Measurements from ENCODE around the gene RBM10. TPM values are rescaled to one million over a fixed set of nuclear protein-coding genes. Genes with fewer than 3 reads are reported as not detected.

Gene RBM10
- total and polyA plus RNA-seq, 3 experiments from 2014 or later, result 37.8 to 74.8 (median 74.5) TPM

GRCh38 chrX:47214435-47215077 is 69.5 kb downstream of the RBM10 start:
- H3K27me3 Mint-ChIP-seq, result peaks cover 0 to 2% of the 10 kb centered on the region in 2 donors
- Histone ChIP-seq H3K9me3 (ENCODE audit: low read length) (no peaks in the 10 kb centered on the region), H3K36me3 (ENCODE audit: insufficient read depth, low read length) (peaks cover 43% of the 10 kb centered on the region), H3K4me3 (ENCODE audit: low read length) (no peak overlapping the region), H3K27ac (ENCODE audit: low read depth, low read length) (no peak overlapping the region), H3K4me1 (ENCODE audit: insufficient read depth, low read length) (peaks cover 8% of the 10 kb centered on the region), H3K27me3 (ENCODE audit: insufficient read depth, low read length, poor library complexity, severe bottlenecking) (no peaks in the 10 kb centered on the region)
- no peaks in the 10 kb centered on the region for H3K9me3 Mint-ChIP-seq
- DNase-seq, result no peak
- H3K36me3 Mint-ChIP-seq, result peaks cover 15 to 74% (median 22%) of the 10 kb centered on the region in 3 donors
- H3K27ac Mint-ChIP-seq, result peak overlapping the region in 2 of 8 donors; percentile 6 to 7
- H3K4me3 Mint-ChIP-seq, result no peak overlapping the region
- POLR2A ChIA-PET, result no interaction called here
- CTCF ChIA-PET, result no interaction called here
- H3K4me1 Mint-ChIP-seq, result peaks cover 18 to 22% (median 21%) of the 10 kb centered on the region in 3 donors

GRCh38 chrX:47215291-47215900 is 70.4 kb downstream of the RBM10 start:
- Mint-ChIP-seq H3K27ac (peak overlapping the region in 6 of 8 donors; percentile 58 to 99 (median 77)), H3K27me3 (peaks cover 0 to 2% of the 10 kb centered on the region in 2 donors), H3K4me1 (peaks cover 26 to 30% (median 29%) of the 10 kb centered on the region in 3 donors), H3K4me3 (no peak overlapping the region), H3K36me3 (peaks cover 15 to 65% (median 22%) of the 10 kb centered on the region in 3 donors), H3K9me3 (no peaks in the 10 kb centered on the region)
- Histone ChIP-seq H3K27me3 (ENCODE audit: insufficient read depth, low read length, poor library complexity, severe bottlenecking) (no peaks in the 10 kb centered on the region), H3K4me1 (ENCODE audit: insufficient read depth, low read length) (peaks cover 17% of the 10 kb centered on the region), H3K9me3 (ENCODE audit: low read length) (no peaks in the 10 kb centered on the region), H3K27ac (ENCODE audit: low read depth, low read length) (no peak overlapping the region), H3K4me3 (ENCODE audit: low read length) (no peak overlapping the region), H3K36me3 (ENCODE audit: insufficient read depth, low read length) (peaks cover 38% of the 10 kb centered on the region)
- CTCF ChIA-PET, result interaction anchor here (1.0 kb wide), 1 partner anchor 169 kb away, joined by 4 read pairs; no protein-coding TSS in a partner anchor
- POLR2A ChIA-PET, result no interaction called here
- no peak for DNase-seq

- no peak overlapping the region for H3K27ac ChIP-seq (ENCODE audit: low read depth, low read length)
- POLR2A ChIA-PET, result no interaction called here
- peaks cover 32 to 41% (median 37%) of the 10 kb centered on the region in 3 donors for H3K4me1 Mint-ChIP-seq
Measured at GRCh38 chrX:47216393-47216925, 71.4 kb downstream of the RBM10 start.

GRCh38 chrX:47217121-47217851 is 72.3 kb downstream of the RBM10 start:
- ChIA-PET POLR2A (interaction anchor here (0.6 to 2.8 kb wide), 9 partner anchors 11 to 433 kb away, joined by 3 to 65 read pairs (median 4); partner anchors contain the start of genes NDUFB11, RBM10 and USP11), CTCF (interaction anchor here (0.9 to 1.3 kb wide), 4 partner anchors 26 to 306 kb away, joined by 3 to 4 read pairs (median 3); no protein-coding TSS in a partner anchor)
- H3K4me1 ChIP-seq (ENCODE audit: insufficient read depth, low read length), result peaks cover 20% of the 10 kb centered on the region
- H3K27me3 ChIP-seq (ENCODE audit: insufficient read depth, low read length, poor library complexity, severe bottlenecking), result no peaks in the 10 kb centered on the region
- Mint-ChIP-seq H3K36me3 (peaks cover 7 to 53% (median 12%) of the 10 kb centered on the region in 3 donors), H3K4me1 (peaks cover 36 to 48% (median 37%) of the 10 kb centered on the region in 3 donors), H3K27me3 (peaks cover 0 to 2% of the 10 kb centered on the region in 2 donors), H3K27ac (peak overlapping the region; percentile 96 to 100 (median 99)), H3K4me3 (peak overlapping the region; percentile 89 to 97 (median 96)), H3K9me3 (no peaks in the 10 kb centered on the region)
- H3K4me3 ChIP-seq (ENCODE audit: low read length), result peak overlapping the region; percentile 20
- H3K9me3 ChIP-seq (ENCODE audit: low read length), result no peaks in the 10 kb centered on the region
- peaks cover 19% of the 10 kb centered on the region for H3K36me3 ChIP-seq (ENCODE audit: insufficient read depth, low read length)
- peak overlapping the region; percentile 62 for H3K27ac ChIP-seq (ENCODE audit: low read depth, low read length)
- peak in 1 of 5 donors; percentile 2 for DNase-seq

More at GRCh38 chrX:47216393-47216925, 71.4 kb downstream of the RBM10 start:
- CTCF ChIA-PET, result interaction anchor here (1.0 kb wide), 1 partner anchor 168 kb away, joined by 4 read pairs; no protein-coding TSS in a partner anchor
- H3K4me1 ChIP-seq (ENCODE audit: insufficient read depth, low read length), result peaks cover 20% of the 10 kb centered on the region
- H3K36me3 ChIP-seq (ENCODE audit: insufficient read depth, low read length), result peaks cover 27% of the 10 kb centered on the region
- no peaks in the 10 kb centered on the region for H3K9me3 Mint-ChIP-seq
- H3K36me3 Mint-ChIP-seq, result peaks cover 12 to 59% (median 20%) of the 10 kb centered on the region in 3 donors
- H3K27me3 ChIP-seq (ENCODE audit: insufficient read depth, low read length, poor library complexity, severe bottlenecking), result no peaks in the 10 kb centered on the region
- no peaks in the 10 kb centered on the region for H3K9me3 ChIP-seq (ENCODE audit: low read length)
- H3K27me3 Mint-ChIP-seq, result peaks cover 0 to 2% of the 10 kb centered on the region in 2 donors
- H3K27ac Mint-ChIP-seq, result peak overlapping the region; percentile 96 to 100 (median 99)
- no peak overlapping the region for H3K4me3 ChIP-seq (ENCODE audit: low read length)
- DNase-seq, result no peak
- H3K4me3 Mint-ChIP-seq, result peak overlapping the region in 6 of 7 donors; percentile 66 to 96 (median 94)

DNA sequence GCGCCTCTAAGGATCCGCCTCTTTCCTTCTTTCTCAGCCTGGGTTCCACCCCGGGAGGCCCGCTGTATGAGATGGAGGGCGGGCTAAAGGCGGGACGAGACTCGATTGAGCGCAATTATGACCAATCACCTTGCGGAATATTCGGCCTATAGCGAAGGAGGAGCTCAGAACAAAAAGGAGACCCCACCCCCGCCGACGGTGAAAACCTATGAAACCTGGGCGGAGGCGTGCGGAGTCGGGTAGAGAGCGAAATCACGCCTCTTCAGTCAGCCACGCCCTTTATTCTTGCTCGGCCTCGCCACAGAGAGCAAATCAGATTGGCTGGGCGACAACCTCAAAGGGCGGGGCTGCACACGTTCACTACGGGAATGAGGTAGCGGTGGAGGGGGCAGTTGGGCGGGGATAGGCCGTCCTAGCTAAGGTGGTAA is 72.8 kb downstream of the RBM10 start:
- peaks cover 13% of the 10 kb centered on the region for H3K36me3 ChIP-seq (ENCODE audit: insufficient read depth, low read length)
- H3K4me1 Mint-ChIP-seq, result peaks cover 37 to 48% (median 37%) of the 10 kb centered on the region in 3 donors
- POLR2A ChIA-PET, result interaction anchor here (0.6 to 2.8 kb wide), 10 partner anchors 11 to 433 kb away, joined by 3 to 65 read pairs (median 4); partner anchors contain the start of genes NDUFB11, RBM10 and USP11

DNA sequence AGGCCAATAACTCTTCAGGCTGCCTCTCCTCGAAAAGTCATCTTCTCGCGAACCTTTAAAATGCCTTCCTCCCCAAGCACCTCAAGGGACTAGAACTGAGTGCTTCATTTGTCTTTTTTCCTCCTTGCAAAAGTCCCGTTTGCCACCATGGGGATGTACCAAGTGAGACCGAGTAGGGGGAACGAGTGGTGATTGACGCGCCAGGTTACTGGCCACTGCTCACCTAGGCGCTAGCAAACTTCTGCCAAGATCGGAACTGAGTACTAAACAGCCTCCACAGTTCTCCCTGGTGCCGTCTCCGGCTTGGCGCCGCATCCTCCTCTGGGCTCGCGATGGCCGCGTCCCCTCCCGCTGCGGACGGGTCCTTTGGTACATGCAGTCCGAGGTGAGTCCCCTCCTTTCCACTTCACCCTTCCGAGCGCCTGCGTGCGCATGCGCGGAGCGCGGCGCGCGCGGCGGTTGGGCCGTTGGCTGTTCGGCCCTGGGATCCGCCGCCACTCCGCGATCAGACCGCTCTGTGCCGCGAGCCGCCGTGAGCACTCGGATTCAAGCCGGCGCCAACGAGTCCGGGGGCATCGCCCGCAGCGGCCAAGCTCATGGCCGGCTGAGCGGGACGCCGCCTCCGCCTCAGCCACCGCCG is 73.4 kb downstream of the RBM10 start, which contains the start of gene CDK16:
TSS of gene CDK16 (plus strand) at position 402 of the 640 bp plus-strand sequence. CDS start 4,877 bp downstream, outside the sequence.
- H3K9me3 Mint-ChIP-seq, result no peaks in the 10 kb centered on the region
- H3K4me3 Mint-ChIP-seq, result peak within 1 kb of the TSS; percentile 91 to 97 (median 96)
- CTCF ChIA-PET, result interaction anchor here (0.9 to 1.3 kb wide), 3 partner anchors 27 to 167 kb away, joined by 3 to 4 read pairs (median 3); no protein-coding TSS in a partner anchor
- peak within 1 kb of the TSS; percentile 96 to 100 (median 99) for H3K27ac Mint-ChIP-seq
- DNase-seq, result peak; percentile 55 to 91 (median 85)
- Histone ChIP-seq H3K9me3 (ENCODE audit: low read length) (no peaks in the 10 kb centered on the region), H3K4me3 (ENCODE audit: low read length) (peak within 1 kb of the TSS; percentile 78), H3K36me3 (ENCODE audit: insufficient read depth, low read length) (peaks cover 13% of the 10 kb centered on the region), H3K27me3 (ENCODE audit: insufficient read depth, low read length, poor library complexity, severe bottlenecking) (no peaks in the 10 kb centered on the region), H3K27ac (ENCODE audit: low read depth, low read length) (peak within 1 kb of the TSS; percentile 93), H3K4me1 (ENCODE audit: insufficient read depth, low read length) (peaks cover 20% of the 10 kb centered on the region)
- H3K27me3 Mint-ChIP-seq, result peaks cover 0 to 2% of the 10 kb centered on the region in 2 donors
- peaks cover 37 to 48% (median 37%) of the 10 kb centered on the region in 3 donors for H3K4me1 Mint-ChIP-seq
- POLR2A ChIA-PET, result interaction anchor here (0.9 to 2.8 kb wide), 9 partner anchors 10 to 166 kb away, joined by 3 to 65 read pairs (median 4); partner anchors contain the start of genes NDUFB11, RBM10 and USP11
- peaks cover 4 to 51% (median 8%) of the 10 kb centered on the region in 3 donors for H3K36me3 Mint-ChIP-seq

More for the DNA sequence above, 72.8 kb downstream of the RBM10 start:
- CTCF ChIA-PET, result interaction anchor here (0.9 to 1.3 kb wide), 4 partner anchors 27 to 306 kb away, joined by 3 to 4 read pairs (median 3); no protein-coding TSS in a partner anchor
- peak overlapping the region; percentile 96 to 100 (median 99) for H3K27ac Mint-ChIP-seq
- no peaks in the 10 kb centered on the region for H3K9me3 Mint-ChIP-seq
- peaks cover 7 to 52% (median 11%) of the 10 kb centered on the region in 3 donors for H3K36me3 Mint-ChIP-seq
- H3K4me3 Mint-ChIP-seq, result peak overlapping the region; percentile 89 to 97 (median 96)
- H3K27me3 ChIP-seq (ENCODE audit: insufficient read depth, low read length, poor library complexity, severe bottlenecking), result no peaks in the 10 kb centered on the region
- H3K4me1 ChIP-seq (ENCODE audit: insufficient read depth, low read length), result peaks cover 20% of the 10 kb centered on the region
- H3K4me3 ChIP-seq (ENCODE audit: low read length), result peak overlapping the region; percentile 78
- H3K9me3 ChIP-seq (ENCODE audit: low read length), result no peaks in the 10 kb centered on the region
- H3K27me3 Mint-ChIP-seq, result peaks cover 0 to 2% of the 10 kb centered on the region in 2 donors
- peak; percentile 90 to 100 (median 98) for DNase-seq
- peak overlapping the region; percentile 93 for H3K27ac ChIP-seq (ENCODE audit: low read depth, low read length)

Data from CD8-positive, alpha-beta memory T cell (primary cell).